CD14-positive monocyte (primary cell): ENCODE results near the gene ADI1. TPM values are rescaled to one million over a fixed set of nuclear protein-coding genes. Genes with fewer than 3 reads are reported as not detected.

Experiments used
- DNase-seq, 3 donors: peaks; one replicate each; pipeline ENCODE4 v3.0.0-alpha.2; 2011 to 2022
- H2AFZ ChIP-seq: 2 replicates; pipeline ENCODE4 v1.6.0; 2012; ENCODE audit warnings: mild to moderate bottlenecking, low read depth, low read length, inconsistent platforms; ENCODE audit not compliant: insufficient read depth, poor library complexity, severe bottlenecking
- H3K27ac ChIP-seq, 2 donors: 1 replicate in 1 of 2; 2 replicates in 1 of 2; pipeline ENCODE4 v1.5.1; 2012 to 2013; ENCODE audit warnings: low read length in 2 of 2, control low read depth in 1 of 2, inconsistent platforms in 1 of 2, low read depth in 1 of 2, mild to moderate bottlenecking in 1 of 2
- H3K27me3 ChIP-seq, 2 donors: one replicate each; pipeline versions ENCODE4 v1.6.0 to v1.6.1; 2011 to 2013; ENCODE audit warnings: low read length in 2 of 2; ENCODE audit not compliant: control insufficient read depth in 2 of 2, insufficient read depth in 2 of 2
- H3K36me3 ChIP-seq, 2 donors: replicated peaks in 1 of 2; 1 replicate in 1 of 2; 2 replicates in 1 of 2; pipeline versions ENCODE4 v1.5.1 to v1.6.1; 2012 to 2013; ENCODE audit warnings: low read length in 2 of 2, control low read depth in 1 of 2, inconsistent platforms in 1 of 2, mild to moderate bottlenecking in 1 of 2; ENCODE audit not compliant: insufficient read depth in 2 of 2, control insufficient read depth in 1 of 2
- H3K4me1 ChIP-seq, 2 donors: 1 replicate in 1 of 2; 2 replicates in 1 of 2; pipeline versions ENCODE4 v1.5.1 to v1.6.1; 2012 to 2013; ENCODE audit warnings: low read length in 2 of 2, control low read depth in 1 of 2, inconsistent platforms in 1 of 2, mild to moderate bottlenecking in 1 of 2, moderate library complexity in 1 of 2; ENCODE audit not compliant: insufficient read depth in 2 of 2, control insufficient read depth in 1 of 2
- H3K4me2 ChIP-seq: replicated peaks from 2 replicates; pipeline ENCODE3; 2012; ENCODE audit warnings: low read length, moderate library complexity, mild to moderate bottlenecking; ENCODE audit not compliant: poor library complexity, severe bottlenecking; ENCODE audit errors: extremely low read depth
- H3K4me3 ChIP-seq, 3 experiments: fragments of 200-600 bp in 1 of 3; sonication (generic) in 1 of 3; replicated peaks in 1 of 3; 1 replicate in 2 of 3; 2 replicates in 1 of 3; pipeline ENCODE4 v1.5.1; 2011 to 2013; ENCODE audit warnings: low read length in 3 of 3, mild to moderate bottlenecking in 3 of 3, control low read depth in 2 of 3, low read depth in 2 of 3, inconsistent platforms in 1 of 3, moderate library complexity in 1 of 3
- H3K79me2 ChIP-seq: 2 replicates; pipeline ENCODE4 v1.6.0; 2012; ENCODE audit warnings: mild to moderate bottlenecking, control low read depth, inconsistent platforms, low read length, moderate library complexity; ENCODE audit not compliant: insufficient read depth
- H3K9ac ChIP-seq: 2 replicates; pipeline ENCODE4 v1.6.0; 2017; ENCODE audit warnings: low read length, mild to moderate bottlenecking; ENCODE audit not compliant: insufficient read depth, poor library complexity, severe bottlenecking
- H3K9me3 ChIP-seq, 2 donors: replicated peaks in 1 of 2; 1 replicate in 1 of 2; 2 replicates in 1 of 2; pipeline versions ENCODE4 v1.5.1 to v1.6.1; 2012 to 2013; ENCODE audit warnings: low read length in 2 of 2, control low read depth in 1 of 2; ENCODE audit not compliant: control insufficient read depth in 1 of 2, insufficient read depth in 1 of 2
- H4K20me1 ChIP-seq: 2 replicates; pipeline ENCODE4 v1.6.0; 2012; ENCODE audit warnings: mild to moderate bottlenecking, low read length, control low read depth, moderate library complexity; ENCODE audit not compliant: insufficient read depth
- H3K27ac Mint-ChIP-seq, 7 donors: one replicate each; pipeline ENCODE4 v1.8.0; 2020; ENCODE audit warnings: mild to moderate bottlenecking in 7 of 7, mixed read lengths in 7 of 7, moderate library complexity in 6 of 7, inconsistent platforms in 2 of 7
- H3K27me3 Mint-ChIP-seq, 3 donors: one replicate each; pipeline ENCODE4 v1.8.0; 2021 to 2022; ENCODE audit warnings: low read depth in 3 of 3, mild to moderate bottlenecking in 3 of 3, mixed read lengths in 3 of 3, moderate library complexity in 3 of 3, inconsistent platforms in 1 of 3
- H3K36me3 Mint-ChIP-seq, 2 donors: one replicate each; pipeline ENCODE4 v1.8.0; 2020; ENCODE audit warnings: mixed read lengths in 2 of 2, inconsistent platforms in 1 of 2, mild to moderate bottlenecking in 1 of 2
- H3K4me1 Mint-ChIP-seq: one replicate; pipeline ENCODE4 v1.8.0; 2020; ENCODE audit warnings: mild to moderate bottlenecking, mixed read lengths
- H3K4me3 Mint-ChIP-seq, 2 donors: one replicate each; pipeline ENCODE4 v1.8.0; 2020; ENCODE audit warnings: mild to moderate bottlenecking in 2 of 2, mixed read lengths in 2 of 2, moderate library complexity in 1 of 2
- H3K9me3 Mint-ChIP-seq, 7 donors: one replicate each; pipeline ENCODE4 v1.8.0; 2020 to 2022; ENCODE audit warnings: mixed read lengths in 7 of 7, mild to moderate bottlenecking in 6 of 7, moderate library complexity in 6 of 7, inconsistent platforms in 2 of 7
- CTCF ChIP-seq: fragments of 200-600 bp; IDR thresholded peaks from one replicate; pipeline ENCODE4 v1.8.0; 2022; ENCODE audit warnings: antibody characterized with exemption, mild to moderate bottlenecking
- WGBS: methylation state at CpG from one replicate; pipeline ENCODE4 v1.1.5; 2013; ENCODE audit warnings: missing lambda C conversion rate; ENCODE audit not compliant: insufficient coverage; 5-methylcytosine and 5-hydroxymethylcytosine counted together
- intact Hi-C, 2 donors: fragments of 100-400 bp; cut with micrococcal nuclease; formaldehyde crosslinking; loops; one replicate each; pipeline versions ENCODE4 v1.15.0 to v1.15.1; 2023
- polyA plus RNA-seq, 3 donors: library from polyadenylated mRNA; depleted of rRNA in 1 of 3; unstranded in 2 of 3; stranded (reverse) in 1 of 3; fragments of 300-500 nt in 2 of 3; fragments of >200 nt in 1 of 3; fragmentation: Illumina TruSeq in 2 of 3; gene quantifications; 1 replicate in 2 of 3; 2 replicates in 1 of 3; pipeline ENCODE4 v1.2.3, GENCODE V29; 2012 to 2021

The ADI1 gene
- polyA plus RNA-seq, 3 donors = 30.5 to 89.1 (median 79.3) TPM

- intact Hi-C loops = loop anchor here in 1 of 2 donors (10.0 kb wide), 1 partner anchor 128 kb away; no protein-coding TSS in a partner anchor
- Histone ChIP-seq H3K4me2 (no peak overlapping the region), H3K79me2 (peaks cover 17% of the 10 kb centered on the region), H3K9me3 (peaks cover 5 to 10% of the 10 kb centered on the region in 2 donors), H3K4me1 (peaks cover 2 to 3% of the 10 kb centered on the region in 2 donors), H3K27ac (no peak overlapping the region), H3K9ac (no peak overlapping the region), H2AFZ (no peak overlapping the region), H3K36me3 (peaks cover 35 to 62% of the 10 kb centered on the region in 2 donors), H3K4me3 (no peak overlapping the region), H4K20me1 (no peaks in the 10 kb centered on the region), H3K27me3 (no peaks in the 10 kb centered on the region)
- no peak overlapping the region for H3K4me3 Mint-ChIP-seq
- H3K27me3 Mint-ChIP-seq = peaks cover 0 to 2% (median 0%) of the 10 kb centered on the region in 3 donors
- H3K27ac Mint-ChIP-seq = no peak overlapping the region
- H3K36me3 Mint-ChIP-seq = peaks cover 61 to 86% of the 10 kb centered on the region in 2 donors
- DNase-seq = no peak
- no CpG with 5 or more reads among the region's 3 CpGs for WGBS
- peaks cover 8 to 32% (median 18%) of the 10 kb centered on the region in 7 donors for H3K9me3 Mint-ChIP-seq
- H3K4me1 Mint-ChIP-seq = peaks cover 7% of the 10 kb centered on the region
- no peak for TF ChIP-seq CTCF
These were observed 6.1 kb downstream of the ADI1 start for GRCh38 chr2:3513026-3513810.

GRCh38 chr2:3512086-3512485 is 7.2 kb downstream of the ADI1 start:
- Histone ChIP-seq H3K27me3 (no peaks in the 10 kb centered on the region), H3K36me3 (peaks cover 35 to 72% of the 10 kb centered on the region in 2 donors), H3K9me3 (peaks cover 5 to 10% of the 10 kb centered on the region in 2 donors), H3K4me1 (no peaks in the 10 kb centered on the region), H3K79me2 (peaks cover 13% of the 10 kb centered on the region), H3K4me2 (no peak overlapping the region), H4K20me1 (no peaks in the 10 kb centered on the region), H3K4me3 (no peak overlapping the region), H3K27ac (no peak overlapping the region), H2AFZ (no peak overlapping the region), H3K9ac (no peak overlapping the region)
- Mint-ChIP-seq H3K4me1 (peaks cover 4% of the 10 kb centered on the region), H3K9me3 (peaks cover 8 to 32% (median 18%) of the 10 kb centered on the region in 7 donors), H3K4me3 (no peak overlapping the region), H3K27ac (no peak overlapping the region), H3K36me3 (peaks cover 68 to 91% of the 10 kb centered on the region in 2 donors), H3K27me3 (peaks cover 0 to 2% (median 0%) of the 10 kb centered on the region in 3 donors)
- no peak for DNase-seq
- intact Hi-C loops = loop anchor here in 1 of 2 donors (10.0 kb wide), 1 partner anchor 127 kb away; no protein-coding TSS in a partner anchor
- no peak for TF ChIP-seq CTCF
- 100% methylated on average over 1 of the region's 2 CpGs for WGBS
